ENCODE results near the gene PTPRT.

Gene PTPRT

DNA sequence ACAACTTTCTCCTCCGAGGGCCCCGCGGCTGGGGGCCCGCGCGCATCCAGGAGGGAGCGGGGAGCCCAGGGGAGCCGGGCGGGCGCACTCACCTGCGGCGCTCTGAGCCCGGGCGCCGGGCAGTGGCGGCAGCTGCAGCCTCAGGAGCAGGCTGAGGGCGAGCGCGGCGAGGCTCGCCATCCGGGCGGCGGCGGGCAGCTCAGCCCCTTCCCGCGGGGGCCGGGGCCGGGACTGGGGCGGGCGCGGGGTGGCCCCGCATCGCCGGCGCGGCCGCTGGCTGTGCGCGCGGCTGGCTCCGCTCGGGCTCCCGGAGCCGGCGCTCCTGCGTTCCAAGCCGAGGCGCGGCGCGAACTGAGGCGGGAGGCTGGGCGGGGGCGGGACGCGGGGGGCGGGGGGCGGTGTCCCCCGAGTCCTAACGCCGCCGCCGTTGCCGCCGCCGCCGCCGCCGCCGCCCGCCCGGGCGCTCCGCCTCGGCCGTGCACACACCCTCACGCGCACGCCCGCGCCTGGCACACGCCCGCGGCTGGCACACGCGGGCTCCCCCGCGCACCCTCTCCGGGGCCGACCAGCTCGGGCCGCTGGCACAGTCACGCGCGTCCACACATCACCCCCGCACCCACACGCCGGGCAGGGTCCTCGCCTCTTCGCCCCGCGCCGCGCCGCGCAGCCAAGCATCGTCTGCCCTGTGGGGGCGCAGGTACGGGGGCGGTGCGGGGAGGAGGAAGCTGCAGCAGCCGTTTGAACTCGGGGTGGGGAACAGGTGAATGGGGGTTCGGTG is at the start of gene PTPRT:
PTPRT (minus strand) TSS at position 353 of the 778 bp plus-strand sequence; CDS start at position 180, 173 bp downstream.
- DNase-seq, result no peak

GRCh38 chr20:43238833-43239232 is 49.1 kb upstream of the PTPRT start:
- no peak for DNase-seq

GRCh38 chr20:43238266-43238665 is 48.6 kb upstream of the PTPRT start:
- DNase-seq, result no peak

DNA sequence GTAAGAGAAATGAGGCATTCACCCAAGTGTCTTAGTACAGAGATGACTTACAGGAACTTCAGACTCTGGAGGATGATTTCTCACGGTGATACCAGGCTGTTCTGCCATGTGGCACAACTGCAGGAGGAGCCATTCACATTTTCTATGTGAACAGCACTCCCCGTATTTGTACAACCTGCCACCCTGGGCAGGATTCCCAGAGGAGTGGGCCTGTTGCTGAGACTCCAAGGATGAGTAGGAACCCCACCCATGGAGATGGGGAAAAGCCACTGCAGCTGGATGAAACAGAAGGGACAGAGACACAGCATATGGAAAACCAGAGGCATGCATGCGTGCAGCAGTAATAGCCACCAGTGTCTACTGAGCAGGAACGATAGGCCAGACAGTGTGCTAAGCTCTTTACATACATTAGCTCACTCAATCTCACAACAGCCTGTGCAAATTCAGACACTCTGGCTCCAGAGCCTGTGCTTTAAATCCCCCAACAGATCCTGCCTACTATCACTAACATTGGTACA is 48.0 kb upstream of the PTPRT start:
- no peak for DNase-seq

- DNase-seq, result no peak
Observed at GRCh38 chr20:43235998-43236397, 46.3 kb upstream of the PTPRT start.

DNA sequence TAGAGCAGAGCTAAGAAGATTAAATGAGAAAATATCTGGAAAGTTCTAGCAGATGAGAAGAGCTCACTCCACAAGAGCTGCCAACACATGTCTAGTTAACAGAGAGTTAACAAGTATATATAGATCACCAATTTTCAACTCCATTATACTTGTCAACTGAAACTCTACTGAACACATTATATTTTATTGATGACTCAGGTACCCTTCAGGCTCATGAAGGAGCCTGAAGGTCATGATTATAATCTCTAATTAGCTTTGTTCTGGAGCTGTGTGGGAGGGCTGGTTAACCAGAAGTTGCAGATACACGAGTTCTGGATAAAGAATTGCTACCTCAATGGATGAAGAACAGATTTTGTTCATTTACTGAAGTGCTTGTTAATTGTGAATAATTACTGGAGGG is 42.1 kb upstream of the PTPRT start:
- no peak for DNase-seq

- DNase-seq, result no peak
Observed at GRCh38 chr20:43229696-43230095, 40.0 kb upstream of the PTPRT start.

DNA sequence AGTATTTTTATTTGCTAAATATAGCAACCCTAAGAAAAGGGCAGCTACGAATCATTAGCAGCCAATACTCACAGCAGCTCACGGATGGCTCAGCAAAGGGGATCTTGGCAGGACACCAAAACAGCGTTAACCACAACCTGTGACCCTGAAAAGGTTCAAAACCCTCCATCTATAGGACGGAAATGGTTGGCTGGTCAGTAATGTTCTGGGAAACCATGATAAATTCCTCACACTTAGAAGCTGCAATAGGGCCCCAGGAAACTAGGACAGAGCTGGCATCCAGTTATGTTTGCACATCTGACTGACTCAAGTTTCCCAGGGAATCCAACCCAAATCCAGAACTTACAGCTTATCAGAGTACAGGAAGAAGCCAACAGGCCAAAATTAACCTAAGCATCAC is 30.9 kb upstream of the PTPRT start:
- no peak for DNase-seq

DNA sequence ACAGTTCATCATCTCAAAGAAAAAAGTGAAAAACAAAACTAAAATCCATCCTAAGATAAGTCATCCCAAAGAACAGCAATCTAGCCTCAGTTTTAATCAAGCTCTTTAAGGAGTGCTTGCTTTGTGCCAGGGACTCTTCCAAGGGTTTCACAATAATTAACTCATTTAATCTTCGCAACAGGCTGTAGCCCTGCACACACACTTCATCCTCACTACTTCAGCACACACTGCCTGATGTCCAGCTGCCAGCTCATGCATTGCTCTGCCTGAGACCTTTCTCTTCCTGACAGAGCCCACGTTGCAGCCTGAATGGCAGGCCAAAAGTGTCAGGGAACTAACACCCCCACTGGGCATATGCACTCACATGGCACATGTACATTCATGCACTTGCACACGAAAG is 21.2 kb upstream of the PTPRT start:
- no peak for DNase-seq

GRCh38 chr20:43209831-43210230 is 20.1 kb upstream of the PTPRT start:
- no peak for DNase-seq

DNA sequence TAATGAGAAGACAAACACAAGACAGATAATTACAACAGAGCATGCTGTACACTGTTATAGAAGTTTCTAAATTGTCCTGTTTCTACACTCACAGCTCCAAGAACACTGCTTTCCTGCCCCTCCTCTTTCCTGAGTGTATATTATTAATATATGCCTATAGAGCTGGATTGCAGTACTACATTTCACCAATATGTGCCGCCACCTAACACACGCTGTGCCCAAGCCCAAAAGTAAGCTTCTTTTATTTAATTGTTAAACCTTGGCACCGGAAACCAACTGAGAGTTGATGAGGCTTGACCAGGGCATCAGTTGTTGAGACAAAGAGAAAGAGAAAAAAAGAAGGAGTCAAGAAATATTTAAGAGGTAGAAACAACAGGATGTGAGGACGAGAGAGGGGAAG is 16.0 kb upstream of the PTPRT start:
- DNase-seq, result no peak

DNA sequence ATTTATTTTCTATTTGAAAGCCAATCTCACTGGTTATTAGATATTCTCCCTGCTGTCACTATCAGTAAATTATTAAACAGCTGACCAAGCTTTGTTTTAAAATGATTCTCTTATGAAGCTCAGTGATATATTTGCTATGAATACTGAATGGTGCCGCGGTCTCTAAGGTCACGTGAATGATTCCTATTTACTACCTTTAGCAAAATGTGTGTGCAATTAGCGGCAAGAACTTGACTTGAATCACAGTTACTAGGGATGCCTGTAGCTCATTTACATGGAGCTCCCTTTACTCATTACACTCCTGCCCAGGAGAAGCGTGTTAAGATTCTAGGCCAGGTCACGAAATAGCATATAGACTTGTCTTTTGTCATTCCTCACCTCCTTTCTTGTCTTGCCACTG is 12.4 kb upstream of the PTPRT start:
- no peak for DNase-seq

- DNase-seq, result no peak
Observed at GRCh38 chr20:43198607-43199006, 8.9 kb upstream of the PTPRT start.

- DNase-seq, result no peak
Observed at GRCh38 chr20:43196243-43196642, 6.5 kb upstream of the PTPRT start.

DNA sequence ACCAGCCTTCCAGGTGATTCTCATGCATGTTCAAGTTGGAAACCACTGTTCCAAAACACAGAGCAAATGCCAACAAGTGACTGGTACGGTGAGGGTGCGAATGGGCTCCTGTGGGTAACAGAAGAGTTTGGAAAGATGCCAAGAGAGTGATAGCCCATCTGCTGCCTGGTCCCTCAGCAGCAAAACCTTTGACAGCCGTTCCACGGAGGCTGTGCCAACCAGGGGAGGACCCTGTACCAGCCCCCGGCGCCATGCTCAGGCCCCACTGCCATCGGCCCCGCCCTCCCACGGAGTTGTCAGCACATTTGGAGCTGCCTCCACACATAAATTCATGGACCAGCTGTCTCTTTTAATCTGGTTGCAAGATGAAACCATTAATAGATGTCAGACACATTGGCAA is 4.4 kb upstream of the PTPRT start:
- peak; percentile 15 for DNase-seq

- no peak for DNase-seq
Observed at GRCh38 chr20:43193443-43193842, 3.7 kb upstream of the PTPRT start.

DNA sequence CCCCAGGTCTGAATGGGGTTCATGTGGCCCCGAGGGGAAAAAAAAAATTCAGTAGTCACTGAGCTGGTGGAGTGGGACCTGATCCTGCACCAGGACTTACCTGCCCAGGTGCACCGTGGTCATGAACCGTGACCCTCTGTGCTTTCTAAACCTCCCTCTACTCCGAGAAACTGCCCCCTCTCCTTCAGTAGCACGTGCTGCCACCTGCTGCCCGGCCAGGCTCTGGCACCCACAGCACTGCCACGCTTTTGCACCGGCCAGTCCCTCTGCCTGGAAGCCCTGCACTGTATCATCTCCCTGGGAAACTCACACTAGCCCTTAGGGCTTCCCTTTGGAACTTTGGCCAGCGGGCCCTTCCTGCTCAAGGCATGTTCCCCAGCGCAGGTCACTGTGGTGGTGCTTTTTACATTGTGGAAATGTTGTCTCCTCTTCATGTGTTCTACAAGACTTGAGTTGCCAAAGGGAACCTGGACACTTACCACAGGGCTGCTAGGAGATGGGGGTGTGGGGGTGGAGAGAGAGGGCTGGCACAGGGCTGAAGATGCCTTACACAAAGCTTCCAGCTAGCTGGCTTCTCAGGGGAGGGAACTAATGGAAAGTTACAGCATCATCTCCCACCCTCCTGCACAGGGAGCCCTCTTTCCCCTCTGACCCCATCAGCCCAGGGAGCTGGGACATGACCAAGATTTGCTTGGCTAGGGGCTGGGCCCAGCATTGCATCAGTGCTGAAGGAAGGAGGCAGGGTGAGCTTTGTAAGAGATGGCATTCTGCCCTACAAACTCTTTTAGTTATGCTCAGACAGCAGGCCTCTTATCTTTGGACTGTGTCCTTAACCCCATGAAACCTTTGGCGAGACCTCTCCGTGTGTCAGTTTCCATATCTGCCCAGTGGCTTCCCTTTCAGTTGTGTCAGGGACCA is 2.5 kb upstream of the PTPRT start:
- no peak for DNase-seq

DNA sequence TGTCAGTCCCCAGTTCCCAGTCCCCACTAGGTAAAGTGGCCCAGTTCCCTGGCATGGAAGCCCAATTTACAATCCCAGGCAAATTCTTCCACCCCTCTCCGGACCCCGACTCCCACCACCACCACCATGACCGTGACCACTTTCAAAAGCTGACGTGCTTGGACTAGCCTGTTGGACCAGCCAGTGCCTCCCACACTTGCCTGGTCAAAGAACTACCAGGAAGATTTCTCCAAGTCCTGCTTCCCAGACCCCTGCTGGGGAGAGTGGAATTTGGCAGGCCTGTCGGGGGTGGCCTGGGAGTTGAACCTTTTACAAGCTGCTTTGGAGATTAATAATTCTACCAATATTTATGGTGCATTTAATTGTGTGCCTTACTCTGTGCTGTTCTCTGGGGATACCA is 1.4 kb upstream of the PTPRT start:
- no peak for DNase-seq

DNA sequence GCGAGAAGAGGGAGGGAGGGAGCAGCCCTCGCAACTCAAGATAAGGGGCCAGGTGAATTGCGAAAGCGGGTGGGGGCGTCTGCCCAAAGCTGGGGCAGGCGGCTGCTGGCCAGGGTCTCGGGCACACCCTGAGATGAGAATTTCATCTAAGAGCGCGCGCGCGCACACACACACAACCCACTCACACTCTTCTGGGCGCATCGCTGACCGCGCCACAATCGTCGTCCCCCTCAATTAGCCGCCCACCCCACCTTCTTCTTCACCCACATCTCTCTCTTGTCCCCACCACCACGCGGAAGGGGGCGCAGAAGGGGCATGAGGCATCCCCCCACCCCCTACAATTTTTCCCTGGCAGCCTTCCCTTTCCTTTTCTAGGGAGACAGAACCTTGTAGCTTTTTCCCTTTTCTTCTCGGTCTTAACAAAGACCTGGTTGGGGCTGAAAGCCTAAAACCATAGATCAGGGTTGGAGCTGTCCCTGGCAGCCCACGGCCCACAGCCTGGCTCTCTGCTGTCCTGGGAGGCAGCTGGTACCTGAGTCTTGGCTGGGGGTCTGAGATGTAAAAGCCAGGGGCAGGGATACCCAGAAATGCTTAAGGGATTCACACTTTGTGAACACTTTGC is 737 bp upstream of the PTPRT start:
- DNase-seq, result no peak

GRCh38 chr20:43188861-43189553 is 699 bp downstream of the PTPRT start:
- no peak for DNase-seq

DNA sequence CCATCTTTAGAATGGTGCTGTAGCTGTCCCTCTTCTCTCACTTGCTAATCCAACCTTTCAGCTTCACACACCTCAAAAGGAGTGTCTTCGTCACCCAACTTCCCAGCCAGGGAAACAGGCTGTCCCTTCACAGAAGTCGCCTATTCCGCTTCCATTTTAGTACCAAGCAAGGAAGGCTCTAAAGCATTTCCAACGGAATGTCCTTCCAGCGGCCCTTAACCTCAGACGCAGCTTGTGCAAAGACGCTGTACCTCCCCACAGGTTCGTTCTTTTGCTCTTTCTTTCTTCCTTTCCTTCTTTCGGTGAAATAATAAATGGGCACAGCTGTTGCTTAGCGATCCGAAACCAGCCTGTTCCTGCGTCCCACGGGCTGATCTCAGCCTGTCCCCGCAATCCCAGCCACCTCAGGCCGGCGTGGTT is 1.5 kb downstream of the PTPRT start:
- DNase-seq, result no peak

GRCh38 chr20:43187476-43188233 is 2.1 kb downstream of the PTPRT start:
- peak; percentile 23 for DNase-seq

All from NCI-H1694 (cell line).